GM20000 (cell line): ENCODE results near the gene PTPRH.
"Not testable (repeated sequence)": the region's sequence is repeated elsewhere in the genome, so short reads cannot be mapped to it uniquely, and the experiment has no call there.

ENCODE experiments used
- DNase-seq: peaks from one replicate; pipeline ENCODE4 v3.0.0; 2012; ENCODE audit warnings: low spot score
- TF ChIP-seq, protein P1 (sequence below): IDR thresholded peaks from 2 replicates; pipeline ENCODE4 v1.5.1; 2012; ENCODE audit warnings: mild to moderate bottlenecking, control low read depth; ENCODE audit errors: extremely low read depth, missing control alignments

PTPRH gene

DNA sequence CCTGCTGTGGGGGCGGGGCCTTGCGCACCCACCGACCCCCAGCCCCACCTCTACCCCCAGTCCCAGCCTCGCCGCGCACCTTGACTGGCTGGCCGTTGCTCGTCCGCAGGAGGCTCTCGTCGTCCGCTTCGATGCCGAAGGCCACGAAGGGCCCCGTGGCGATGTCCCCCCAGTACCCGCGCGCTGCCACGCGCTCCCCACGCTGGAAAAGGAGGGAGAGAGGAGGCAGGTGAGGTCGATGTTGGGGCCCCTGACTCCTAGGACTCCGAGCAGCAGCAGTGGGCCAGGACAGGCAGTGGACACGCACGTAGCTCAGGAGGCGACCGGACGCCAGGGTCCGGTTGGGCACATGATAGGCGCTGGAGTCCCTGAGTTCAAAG lies 48.3 kb downstream of the PTPRH start:
- DNase-seq = no peak

DNA sequence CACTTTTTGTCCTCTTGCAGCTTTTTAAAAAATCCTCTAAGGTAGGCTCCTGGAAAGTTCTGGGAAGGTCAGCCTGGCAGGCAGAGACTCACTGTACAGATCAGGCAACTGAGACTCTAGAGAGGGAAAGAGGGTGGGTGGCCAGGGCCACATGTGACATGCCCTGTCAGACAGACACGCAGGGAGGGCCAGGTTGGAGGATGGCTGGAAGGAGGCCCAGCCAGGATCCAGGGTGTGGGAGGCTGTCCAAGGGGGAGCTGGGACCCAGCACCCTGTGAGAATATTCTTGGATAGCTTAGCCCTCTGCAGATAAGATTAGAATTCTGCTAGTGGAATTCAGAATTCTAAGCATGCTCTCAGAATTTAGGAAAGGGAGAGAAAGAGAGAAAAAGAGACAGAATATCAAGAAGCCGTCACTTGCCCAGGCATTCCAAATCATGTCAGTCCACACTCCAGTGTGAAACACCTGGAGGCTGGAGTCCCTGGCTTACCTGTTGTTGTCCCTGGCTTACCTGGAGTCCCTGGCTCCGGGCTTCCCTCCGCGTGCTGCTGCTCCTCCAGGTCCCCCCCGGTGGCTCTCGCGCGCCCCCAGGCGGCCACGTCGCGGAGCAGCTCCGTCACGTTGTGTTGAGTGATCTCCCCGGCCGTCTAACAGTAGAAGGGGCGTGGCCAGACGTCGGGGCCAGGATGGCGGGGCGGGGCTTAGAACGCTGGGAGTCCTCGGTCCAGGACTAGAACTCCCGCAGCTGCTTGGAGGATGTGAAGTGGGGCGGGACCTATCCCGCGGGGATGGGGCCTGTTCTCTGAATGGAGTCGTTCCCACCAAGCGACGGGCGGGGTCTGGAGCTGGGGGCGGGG lies 48.9 kb downstream of the PTPRH start:
- TF ChIP-seq, protein P1, sequence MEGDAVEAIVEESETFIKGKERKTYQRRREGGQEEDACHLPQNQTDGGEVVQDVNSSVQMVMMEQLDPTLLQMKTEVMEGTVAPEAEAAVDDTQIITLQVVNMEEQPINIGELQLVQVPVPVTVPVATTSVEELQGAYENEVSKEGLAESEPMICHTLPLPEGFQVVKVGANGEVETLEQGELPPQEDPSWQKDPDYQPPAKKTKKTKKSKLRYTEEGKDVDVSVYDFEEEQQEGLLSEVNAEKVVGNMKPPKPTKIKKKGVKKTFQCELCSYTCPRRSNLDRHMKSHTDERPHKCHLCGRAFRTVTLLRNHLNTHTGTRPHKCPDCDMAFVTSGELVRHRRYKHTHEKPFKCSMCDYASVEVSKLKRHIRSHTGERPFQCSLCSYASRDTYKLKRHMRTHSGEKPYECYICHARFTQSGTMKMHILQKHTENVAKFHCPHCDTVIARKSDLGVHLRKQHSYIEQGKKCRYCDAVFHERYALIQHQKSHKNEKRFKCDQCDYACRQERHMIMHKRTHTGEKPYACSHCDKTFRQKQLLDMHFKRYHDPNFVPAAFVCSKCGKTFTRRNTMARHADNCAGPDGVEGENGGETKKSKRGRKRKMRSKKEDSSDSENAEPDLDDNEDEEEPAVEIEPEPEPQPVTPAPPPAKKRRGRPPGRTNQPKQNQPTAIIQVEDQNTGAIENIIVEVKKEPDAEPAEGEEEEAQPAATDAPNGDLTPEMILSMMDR = peak; percentile 92
- peak; percentile 98 for DNase-seq

More for the DNA sequence above, 48.3 kb downstream of the PTPRH start:
- TF ChIP-seq, protein P1 = no peak

DNA sequence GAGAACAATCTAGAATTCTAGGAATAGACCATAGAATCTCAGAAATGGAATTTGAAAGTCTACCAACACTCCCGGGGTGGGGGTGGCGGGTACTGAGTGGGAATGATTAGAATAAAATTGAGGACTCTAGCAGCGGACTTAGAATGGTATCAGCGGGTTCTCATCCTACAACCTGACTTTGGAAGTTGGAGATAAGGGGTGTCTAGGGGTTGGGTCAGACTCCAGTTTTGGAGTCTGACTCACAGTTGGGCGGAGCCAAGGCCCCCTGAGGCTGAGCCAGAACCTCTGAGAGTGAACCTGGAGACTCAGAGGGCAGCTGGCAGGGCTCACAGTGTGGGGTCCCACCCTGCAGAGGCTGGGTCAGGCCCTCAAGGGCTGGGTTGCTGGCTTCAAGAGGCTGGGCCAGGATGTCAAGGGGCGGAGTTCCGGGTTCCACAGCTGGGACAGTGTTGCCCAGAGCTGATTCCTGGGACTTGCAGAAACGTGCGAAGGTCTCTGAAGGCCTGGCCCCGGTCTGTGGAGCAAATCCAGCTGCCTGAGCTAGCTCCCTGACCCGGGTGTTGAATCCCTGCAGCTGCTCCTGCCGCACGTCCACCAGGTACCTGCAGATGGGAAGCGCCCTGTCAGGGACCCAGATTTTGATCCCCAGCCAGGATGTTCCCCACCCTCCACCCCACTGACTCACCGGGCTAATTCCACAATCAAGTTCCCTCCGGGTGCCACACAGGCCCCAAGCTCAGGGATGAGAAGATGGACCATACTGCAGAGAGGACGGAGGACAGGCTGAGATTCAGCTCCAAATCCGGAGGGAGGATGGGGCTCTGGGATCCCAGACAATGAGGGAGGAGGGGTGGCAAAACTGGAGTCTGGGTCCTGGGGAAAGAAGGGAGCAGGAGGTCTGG lies 50.2 kb downstream of the PTPRH start:
- TF ChIP-seq, protein P1 = no peak
- DNase-seq = no peak

DNA sequence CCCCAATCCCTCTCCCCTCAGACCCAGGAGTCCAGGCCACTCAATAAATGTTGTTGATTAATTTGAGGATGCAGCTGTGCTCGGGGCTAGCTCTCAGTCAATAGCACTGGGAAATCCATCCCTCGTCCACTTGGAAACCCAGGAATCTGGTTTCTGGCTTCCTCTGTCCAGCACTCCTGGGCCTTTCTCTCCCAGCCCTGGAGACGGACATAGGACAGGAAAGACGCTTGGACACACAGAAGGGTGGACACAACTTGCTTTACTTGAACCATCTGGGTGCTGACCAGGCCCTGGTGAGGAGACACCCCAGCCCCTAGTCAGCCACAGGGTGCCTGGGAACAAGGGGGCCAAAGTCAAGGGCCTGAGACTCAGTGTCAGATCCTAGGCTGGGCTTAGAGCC lies 50.9 kb downstream of the PTPRH start:
- no peak for DNase-seq
- TF ChIP-seq, protein P1 = no peak

DNA sequence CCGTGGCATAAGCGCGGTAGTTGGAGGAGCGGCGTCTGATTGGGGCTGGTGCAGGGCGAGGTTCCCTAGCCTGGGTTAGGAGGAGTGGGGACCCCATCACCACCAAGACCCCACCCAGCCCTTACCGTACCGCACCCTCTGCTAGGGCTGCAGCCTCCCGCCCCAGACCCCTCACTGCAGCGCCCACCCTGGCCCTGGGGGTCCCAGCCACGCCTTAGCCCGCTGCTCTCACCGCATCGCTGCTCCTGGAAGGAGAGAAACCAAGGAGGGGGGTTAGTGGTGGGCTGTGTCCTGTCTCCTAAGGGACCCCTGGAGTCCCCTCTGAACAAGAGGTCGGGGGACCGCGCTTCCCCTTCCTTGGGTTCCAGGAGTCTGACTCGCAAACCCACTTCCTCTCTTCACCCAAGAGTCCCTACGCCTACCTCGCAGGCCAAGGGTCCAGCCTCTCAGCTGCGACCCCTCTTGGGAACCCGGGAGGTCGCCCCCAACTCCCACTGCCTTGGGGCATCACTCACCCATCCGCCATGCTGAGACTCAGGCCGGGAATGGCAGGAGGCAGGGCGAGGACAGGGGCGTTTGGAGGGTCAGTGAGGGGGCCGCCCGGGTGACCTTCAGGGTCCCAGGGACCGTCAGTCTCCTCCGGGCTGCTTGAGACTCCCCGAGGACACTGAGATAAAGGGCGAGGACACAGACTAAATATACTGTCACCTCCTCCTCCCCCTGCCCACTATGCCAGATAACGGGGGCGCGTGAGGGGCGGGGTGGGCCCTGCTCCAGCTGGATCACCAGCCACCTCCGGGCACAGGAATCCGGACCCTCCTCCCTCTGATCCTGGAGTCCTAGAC lies 52.0 kb downstream of the PTPRH start, which contains the start of gene TNNI3:
TSS of gene TNNI3 (minus strand) at position 669 of the 845 bp plus-strand sequence. CDS start at position 526, 143 bp downstream.
- no peak for DNase-seq
- TF ChIP-seq, protein P1 = no peak

DNA sequence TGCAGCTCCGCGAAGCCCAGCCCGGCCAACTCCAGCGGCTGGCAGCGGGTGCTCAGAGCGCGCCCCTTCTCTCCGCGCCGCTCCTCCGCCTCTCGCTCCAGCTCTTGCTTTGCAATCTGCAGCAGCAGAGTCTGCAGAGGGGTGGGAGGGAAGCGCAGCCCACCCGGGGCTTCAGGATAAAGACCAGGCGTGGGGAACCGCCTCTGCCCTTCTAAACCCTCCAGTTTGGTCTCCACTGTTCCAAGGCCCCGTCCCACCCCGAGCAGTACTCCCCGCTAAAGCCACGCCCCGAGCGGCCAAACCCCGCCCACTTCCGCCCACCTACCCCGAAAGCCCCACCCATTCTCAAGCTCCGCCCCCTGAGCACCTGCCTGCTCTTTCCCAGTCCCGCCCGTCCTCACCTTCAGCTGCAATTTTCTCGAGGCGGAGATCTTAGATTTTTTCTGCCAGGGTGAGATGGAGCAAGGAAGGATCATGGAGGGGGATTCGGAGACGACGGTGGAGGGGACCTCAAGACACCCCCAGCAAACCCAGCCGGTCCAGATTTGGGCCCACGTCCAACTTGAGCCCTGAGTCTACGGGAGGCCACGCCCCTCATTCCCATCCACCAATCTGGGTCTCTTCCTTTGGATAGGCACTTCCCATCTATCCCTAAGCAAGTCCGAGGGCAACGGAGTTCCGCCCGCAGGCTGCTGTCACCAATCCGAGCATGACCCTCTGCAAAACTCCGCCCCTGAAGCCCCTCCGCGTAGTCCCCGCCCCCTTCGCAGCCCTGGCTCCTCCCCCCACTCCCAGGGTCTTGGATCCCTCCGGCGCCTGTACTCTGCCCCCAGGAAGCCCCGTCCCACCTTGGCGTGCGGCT lies 52.9 kb downstream of the PTPRH start:
- peak; percentile 70 for DNase-seq
- TF ChIP-seq, protein P1 = no peak

DNA sequence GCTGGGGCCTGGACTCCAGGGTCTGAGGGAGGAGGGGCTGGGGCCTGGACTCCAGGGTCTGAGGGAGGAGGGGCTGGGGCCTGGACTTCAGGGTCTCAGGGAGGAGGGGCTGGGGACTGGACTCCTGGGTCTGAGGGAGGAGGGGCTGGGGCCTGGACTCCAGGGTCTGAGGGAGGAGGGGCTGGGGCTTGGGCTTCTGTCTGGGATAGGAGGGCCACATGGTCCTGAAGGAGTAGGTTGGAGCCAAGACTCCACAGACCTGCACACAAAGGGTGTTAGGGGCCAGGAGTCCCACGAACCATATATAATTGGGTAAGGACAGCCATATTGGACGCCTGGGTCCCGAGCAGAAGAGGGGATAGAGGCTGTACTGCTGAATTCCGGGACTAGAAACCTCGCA lies 53.5 kb downstream of the PTPRH start:
- not testable (repeated sequence) for DNase-seq
